GM18519 (cell line): ENCODE data around the gene C1S.

ENCODE experiments used
- ATAC-seq: cut with Tn5 transposase; IDR thresholded peaks from one replicate; pipeline ENCODE4 v1.9.1; 2021; ENCODE audit warnings: mild to moderate bottlenecking, moderate library complexity; ENCODE audit not compliant: unreplicated experiment, low FRiP score

Gene C1S

DNA sequence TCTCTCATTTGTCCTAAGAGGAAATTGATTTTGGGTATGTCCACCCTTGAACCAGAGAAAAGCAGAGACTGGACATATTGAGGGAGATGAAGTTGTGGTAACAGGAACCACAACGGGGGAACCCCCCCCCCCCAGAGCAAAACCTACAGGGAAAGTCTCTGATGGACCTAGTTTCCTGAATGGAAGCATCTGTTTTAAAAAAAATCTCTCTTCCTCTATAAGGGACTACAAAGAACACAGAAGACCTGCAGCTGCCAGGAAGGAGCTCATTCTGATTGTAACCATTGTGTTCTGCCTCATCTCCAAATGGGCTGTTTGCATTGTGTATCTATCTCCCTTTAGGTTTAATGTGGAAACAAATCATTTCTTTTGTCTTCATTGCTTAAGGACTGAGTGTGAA is 13.4 kb downstream of the C1S start:
- no peak for ATAC-seq

DNA sequence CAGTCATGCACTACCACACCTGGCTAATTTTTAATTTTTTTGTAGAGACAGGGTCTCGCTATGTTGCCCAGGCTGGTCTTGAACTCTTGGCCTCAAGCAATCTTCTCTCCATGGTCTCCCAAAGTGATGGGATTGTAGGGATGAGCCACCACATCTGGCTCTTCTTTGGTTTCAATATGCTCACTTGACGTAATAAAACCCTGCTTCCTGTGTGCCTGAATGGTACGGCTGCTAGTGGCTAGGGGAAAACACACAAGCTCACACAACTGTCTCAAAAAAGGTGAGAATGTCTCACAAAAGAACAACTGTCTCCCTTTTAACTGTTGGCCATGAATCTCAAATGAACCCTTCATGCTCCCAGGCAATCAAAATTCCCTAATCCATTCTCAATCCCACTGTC is 15.0 kb downstream of the C1S start:
- no peak for ATAC-seq

DNA sequence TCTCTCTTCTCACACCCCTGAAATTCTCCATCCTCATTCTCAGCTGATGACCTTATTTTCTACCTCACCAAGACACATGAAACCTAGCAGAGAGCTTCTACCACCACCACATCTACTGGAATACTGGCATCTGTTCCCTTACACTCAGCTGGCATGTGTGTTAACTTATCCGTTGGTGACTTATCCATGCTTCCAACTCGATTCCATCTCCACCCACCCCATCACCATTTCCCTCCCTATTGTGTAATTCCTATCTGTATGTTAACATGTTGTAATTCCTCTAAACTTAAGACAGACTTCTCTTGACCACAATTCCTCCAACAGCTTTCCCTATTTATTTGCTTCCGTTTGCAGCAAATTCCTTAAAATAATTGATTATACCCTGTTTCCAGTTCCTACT is 15.4 kb downstream of the C1S start:
- ATAC-seq = no peak

DNA sequence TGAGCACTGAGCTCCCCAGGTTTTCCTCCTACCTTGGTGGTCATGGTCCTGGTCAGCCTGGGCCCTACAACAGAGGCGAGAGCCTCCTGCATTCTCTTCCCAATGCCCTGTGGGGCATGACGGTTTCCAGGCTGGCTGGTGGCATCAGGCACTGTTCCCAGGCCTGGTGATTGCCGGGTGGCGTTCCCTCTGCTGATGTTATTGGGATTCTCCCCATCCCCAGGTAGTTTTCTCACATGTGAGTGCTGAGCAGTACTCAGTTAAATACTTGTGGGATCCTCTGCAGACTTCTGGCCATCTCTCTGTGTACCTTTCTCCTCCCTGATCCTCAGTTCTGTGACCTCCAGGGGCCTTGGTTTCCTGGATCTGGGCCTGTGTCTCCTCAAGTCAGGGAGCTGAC is 16.0 kb downstream of the C1S start:
- ATAC-seq = no peak

DNA sequence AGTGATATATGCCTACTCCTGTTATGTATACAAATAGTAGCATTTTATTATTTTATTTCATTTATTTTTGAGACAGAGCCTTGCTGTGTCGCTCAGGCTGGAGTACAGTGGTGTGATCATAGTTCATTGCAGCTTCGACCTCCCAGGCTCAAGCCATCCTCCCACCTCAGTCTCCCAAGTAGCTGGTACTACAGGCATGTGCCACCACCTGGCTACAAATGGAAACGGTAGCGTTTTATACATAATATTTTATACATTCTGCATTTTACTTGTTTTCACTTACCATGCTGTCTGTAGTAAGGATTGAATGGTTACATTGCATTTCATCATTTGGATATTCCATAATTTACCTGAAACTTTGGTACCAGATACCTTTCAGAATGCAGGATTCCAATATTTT is 17.6 kb downstream of the C1S start:
- ATAC-seq = no peak

DNA sequence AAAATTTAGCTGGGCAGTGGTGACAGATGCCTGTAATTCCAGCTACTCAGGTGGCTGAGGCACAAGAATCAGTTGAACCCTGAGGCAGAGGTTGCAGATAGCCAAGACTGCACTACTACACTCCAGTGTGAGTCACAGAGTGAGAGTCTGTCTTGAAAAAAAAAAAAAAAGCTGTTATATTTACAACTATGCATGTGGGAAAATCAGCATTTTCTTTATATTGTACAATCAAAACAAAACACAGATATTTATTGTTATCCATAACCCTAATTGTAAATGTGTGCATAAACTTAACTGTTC is 19.3 kb downstream of the C1S start:
- no peak for ATAC-seq

DNA sequence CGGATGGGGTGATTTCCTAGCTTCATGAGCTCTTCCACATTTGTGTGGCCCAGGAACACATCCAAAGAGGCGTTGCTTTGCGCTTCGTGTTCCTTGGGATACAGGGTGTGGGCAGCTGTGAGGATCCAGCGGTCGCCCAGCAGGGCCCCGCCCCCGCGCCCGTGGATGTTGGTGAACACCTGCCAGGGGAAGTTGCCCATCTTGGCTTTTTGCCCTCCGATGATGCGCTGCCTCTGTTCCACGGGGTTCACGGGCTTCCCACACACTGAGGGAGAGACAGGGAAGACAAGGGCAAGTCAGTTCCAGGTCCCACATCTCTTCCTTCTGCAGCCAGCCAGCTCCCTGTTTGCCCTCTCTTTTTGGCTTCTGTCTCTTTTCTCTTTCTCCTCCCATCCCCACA is 20.5 kb downstream of the C1S start:
- no peak for ATAC-seq

DNA sequence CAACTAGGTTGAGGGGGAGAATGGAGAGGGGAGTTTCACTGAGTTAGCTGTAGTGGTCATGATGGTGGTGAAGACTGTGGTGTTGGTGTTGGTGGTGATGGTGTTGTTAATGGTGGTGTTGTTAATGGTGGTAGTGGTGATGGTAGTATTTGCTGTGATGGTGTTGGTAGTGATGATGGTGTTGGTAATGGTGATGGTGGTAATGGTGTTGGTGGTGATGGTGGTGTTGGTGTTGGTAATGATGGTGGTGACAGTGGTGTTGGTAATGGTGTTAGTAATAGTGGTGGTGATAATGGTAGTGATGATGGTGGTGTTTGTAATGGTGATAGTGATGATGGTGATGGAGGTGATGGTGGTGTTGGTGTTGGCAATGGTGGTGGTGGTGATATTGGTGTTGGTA is 22.6 kb downstream of the C1S start:
- ATAC-seq = no peak

DNA sequence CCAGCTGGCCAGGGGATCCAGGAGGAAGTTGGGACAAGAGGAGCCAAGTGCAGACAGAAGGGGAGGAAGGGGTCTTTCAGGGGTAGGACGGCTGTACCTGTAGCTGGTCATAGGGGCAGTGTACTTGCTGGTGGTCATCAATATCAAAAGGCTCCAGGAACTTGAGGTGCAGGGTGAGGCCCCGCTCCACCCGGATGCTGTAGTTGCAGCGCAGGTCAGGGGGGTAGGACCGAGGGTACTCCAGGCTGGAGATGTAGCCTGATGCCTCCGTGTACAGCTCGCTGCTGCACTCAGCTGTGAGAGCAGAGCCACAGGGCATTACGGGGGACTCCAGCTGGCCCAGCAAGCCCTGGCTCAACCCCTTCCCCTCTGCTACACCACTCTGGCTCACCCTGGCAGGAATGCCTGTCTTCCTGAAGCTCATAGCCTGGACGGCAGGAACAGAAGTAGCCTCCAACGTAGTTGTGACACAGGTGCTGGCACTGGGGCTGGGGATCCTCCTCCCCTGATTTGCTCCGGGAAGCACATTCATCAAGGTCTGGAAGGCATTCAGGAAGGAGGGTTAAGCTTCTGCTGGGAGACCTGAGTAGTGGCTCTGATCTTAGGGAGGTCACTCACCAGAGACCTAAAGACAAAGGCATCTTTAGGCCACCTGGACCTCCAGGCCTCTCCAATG is 28.8 kb downstream of the C1S start:
- no peak for ATAC-seq

DNA sequence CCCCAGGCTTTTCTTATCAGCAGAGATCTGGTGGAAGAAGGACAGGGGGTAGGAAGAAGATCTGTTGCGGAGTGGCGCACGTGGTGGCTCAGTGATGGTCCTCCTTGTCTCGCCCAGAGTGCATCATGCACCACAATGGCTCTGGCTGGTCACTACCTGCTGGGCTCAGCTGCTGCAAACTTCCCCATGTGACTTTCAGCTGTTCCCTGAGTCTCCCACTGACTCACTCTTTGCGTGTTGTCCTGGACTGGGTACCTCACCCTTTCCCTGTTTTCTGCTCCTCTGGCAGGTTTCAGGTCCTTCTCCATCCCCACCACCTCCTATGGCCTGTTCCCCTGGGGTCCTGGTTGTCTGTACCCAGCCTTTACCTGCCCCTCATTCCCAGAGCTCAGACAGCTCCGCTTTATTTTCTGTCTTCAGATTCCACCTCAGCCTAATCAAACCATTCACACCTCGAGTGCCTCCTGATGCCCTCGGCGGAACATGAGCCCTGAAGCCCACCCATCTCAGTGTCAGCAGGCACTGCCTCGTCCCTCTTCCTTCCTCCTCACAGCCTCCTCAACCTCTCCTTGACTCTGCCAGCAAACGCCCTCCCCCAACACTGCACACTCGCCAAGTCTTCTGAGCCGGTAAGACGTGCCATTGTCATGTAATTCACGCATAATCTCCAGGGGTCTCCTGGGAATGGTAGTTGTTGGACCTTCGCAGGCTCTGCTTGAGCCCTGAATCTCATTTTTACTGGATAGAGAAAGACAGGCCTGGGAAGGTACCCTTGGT is 29.9 kb downstream of the C1S start:
- ATAC-seq = no peak

DNA sequence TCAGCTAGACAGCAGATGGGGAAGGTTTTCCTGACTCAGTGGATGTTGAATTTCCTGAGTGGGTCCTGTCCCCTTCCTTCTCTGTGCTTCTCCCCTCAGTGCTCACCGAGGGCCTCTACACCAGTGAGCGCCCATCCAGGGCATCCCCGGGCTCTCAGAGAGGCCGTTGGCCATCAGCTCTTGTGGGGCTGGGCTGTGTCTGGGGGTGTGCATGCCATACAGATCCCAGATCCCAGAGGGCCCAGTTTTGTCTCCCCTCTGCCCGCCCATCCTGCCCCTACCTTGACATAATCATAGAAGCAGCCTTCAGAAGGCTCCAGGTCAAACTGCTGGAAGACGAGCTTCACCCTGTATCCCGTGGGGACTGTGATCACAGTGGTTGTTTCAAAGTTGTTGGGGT is 30.7 kb downstream of the C1S start:
- no peak for ATAC-seq

DNA sequence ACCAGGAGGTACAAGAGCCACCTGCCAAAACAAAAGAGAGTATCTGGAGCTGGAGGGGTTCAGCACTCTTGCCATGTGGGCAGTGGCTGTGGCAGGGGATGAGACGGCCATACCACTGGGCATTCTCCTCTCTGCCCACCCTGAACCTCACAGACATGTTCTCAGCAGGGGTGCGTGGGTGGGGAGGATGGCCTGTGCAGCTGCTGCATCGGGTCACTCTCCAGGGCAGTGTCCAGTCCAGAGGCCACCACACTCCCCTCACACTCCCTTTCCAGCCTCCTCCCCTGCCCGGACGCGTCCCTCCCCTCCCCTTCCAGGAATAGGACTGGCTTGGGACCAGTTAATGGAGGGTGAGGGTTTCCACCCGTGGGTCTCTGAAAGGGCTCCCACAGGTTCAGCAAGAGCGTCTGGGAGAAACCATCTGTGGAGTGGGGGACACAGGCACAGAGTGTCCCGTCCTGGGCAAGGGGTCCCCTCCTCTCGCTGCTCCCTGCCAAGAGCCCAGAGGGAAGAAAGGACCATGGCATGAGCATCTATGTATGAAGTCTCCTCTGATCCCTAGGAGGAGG is 31.2 kb downstream of the C1S start:
- ATAC-seq = no peak

DNA sequence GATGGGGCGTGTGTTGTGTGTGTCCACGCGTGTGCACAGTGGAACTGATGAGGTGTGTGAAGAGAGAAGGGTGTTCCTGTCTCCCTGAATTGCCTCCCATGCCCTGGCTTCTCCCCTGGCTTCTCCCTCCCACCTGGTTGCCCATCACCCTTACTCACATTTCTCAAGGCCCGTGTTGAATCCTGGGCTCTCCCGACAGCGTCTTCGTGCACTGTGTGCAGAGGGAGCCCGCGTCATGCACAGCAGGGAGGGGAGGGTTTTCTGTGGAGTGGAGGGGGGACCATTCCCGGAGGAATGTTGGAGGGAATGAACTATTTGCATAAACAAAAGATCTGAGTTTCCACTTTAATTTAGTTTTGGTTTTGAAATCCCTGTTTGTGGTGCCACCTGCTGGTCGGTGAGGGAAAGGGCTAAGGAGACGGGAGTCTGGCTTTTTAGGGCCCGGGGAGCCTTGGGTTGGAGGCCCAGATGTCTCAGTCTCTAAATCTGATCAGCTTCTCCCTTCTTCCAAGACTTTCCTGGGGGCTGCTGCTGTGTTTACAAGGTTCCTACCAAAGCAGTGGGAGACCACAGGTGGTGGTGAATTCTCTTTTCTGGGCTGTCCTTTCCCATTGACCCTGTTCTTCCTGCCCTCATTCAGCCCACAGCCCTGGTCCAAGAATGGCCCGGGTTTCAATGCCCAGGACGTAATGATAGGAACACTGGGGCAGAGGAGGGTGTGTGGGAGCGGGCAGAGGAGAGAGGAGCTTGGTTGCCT is 31.9 kb downstream of the C1S start, which contains the start of gene C1R:
C1R (minus strand) TSS at position 217 of the 757 bp plus-strand sequence; CDS start at position 160, 57 bp downstream.
- no peak for ATAC-seq

DNA sequence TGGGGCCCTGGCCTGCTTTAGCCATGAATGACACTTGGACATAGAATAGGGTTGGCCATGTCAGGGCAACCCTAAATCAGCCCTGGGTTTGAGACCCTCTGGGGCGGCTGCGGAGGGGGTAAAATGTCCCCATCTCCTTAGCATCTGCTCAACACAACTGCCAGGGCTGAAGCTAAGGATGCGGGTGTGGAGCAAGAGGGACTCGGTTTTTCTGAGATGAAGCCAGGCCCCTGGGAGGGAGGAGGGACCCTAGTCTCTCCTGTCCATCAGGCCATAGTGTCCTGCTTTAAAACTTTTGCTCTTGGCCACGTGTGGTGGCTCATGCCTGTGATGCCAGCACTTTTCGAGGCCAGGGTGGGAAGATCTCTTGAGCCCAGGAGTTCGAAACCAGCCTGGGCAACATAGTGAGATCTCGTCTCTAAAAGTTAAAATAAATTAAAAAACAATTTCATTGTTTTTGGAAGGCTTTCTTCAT is 32.5 kb downstream of the C1S start:
- ATAC-seq = no peak

DNA sequence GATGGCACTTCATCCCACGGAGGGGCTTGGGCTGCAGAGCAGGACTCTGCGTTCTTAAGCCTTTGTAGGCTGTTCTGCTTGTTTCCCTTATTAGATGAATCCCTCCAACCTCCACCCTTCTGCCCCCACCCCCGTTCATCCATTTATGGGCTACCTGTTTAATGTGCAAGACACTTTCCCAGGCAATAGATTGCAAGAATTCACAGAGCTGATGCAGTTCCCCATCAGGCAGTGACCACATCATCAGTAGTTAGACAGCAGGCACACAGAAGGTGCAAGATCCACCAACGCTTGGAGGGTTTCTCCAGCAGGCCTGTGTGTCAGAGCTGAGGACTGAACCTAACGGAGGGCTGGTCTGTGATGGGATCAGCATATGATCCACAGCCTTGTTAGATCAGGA is 33.0 kb downstream of the C1S start:
- ATAC-seq = no peak

DNA sequence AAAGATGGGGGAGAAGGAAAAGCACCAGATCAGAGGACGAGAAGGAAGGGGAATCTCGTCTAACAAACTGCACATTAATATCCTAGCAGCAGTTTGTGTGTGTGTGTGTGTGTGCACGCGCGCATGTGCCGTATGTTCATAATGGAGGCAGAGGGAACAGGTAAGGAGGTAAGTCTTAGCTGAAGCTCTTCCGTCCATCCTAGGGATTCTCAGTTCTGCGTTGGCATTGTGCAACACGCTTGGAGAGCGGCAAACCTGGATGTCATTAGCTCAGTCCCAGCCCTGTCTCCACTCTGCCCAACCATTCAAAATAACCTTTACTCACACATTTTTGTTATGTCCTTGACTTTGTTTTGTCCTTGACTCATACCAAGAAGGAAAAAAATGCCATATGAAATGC is 33.4 kb downstream of the C1S start:
- ATAC-seq = no peak

DNA sequence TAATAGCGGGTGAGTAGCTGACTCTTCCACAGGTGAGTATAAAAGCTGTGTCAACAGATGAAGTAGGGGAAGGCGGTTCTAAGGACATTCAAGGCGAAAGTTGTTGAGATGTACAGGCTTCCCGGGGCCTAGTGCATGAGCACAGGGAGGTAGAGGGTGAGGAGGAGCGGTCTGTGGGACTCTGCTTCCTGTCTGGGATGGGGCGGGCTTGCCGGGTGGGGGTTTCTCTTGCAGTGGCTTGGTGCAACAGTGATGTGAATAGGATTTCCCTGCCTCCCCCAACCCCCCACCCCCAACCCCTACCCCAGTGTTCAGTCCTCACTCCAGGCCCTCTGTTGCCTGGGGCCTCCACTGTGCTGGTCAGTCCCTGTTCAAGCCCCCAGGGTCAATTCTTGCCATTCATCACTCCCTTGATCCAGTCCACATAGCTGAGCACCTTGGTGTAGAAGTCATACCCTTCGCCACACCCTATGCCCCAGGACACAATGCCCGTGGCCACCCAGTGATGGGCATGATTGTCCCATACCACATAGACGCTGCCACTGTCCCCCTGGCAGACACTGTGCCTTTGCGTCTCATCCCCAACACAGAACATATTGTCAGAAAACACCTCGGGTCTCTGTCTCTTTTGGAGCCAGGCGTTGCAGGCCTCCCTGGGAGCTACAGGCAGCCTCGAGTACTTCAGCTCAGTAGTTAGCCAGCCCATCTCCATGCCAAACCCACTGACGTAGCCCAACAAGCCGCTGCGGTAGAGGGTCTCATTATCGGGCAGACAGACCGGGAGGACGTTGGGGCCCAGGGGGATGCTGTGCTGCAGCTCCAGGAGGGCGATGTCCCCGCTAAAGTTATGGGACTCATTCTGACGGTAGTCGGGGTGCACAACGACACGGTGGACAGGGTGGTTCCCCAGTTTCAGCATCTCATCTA is 35.8 kb downstream of the C1S start:
- ATAC-seq = no peak

DNA sequence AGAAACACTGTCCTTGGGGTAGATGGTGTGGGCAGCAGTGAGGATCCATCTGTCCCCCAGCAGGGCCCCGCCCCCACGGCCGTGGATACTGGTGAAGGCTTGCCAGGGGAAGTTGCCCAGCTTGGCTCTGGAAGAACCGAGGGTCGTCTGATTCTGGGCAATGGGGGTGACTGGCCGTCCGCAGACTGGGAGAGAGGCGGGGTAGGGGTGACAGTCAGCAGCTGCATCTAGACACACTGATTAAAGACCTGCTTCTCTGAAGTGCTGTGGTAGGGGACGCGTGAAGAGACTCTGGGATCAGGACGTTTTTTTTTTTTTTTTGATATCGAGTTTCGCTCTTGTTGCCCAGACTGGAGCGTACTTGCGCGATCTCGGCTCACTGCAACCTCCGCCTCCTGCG is 36.5 kb downstream of the C1S start:
- no peak for ATAC-seq

DNA sequence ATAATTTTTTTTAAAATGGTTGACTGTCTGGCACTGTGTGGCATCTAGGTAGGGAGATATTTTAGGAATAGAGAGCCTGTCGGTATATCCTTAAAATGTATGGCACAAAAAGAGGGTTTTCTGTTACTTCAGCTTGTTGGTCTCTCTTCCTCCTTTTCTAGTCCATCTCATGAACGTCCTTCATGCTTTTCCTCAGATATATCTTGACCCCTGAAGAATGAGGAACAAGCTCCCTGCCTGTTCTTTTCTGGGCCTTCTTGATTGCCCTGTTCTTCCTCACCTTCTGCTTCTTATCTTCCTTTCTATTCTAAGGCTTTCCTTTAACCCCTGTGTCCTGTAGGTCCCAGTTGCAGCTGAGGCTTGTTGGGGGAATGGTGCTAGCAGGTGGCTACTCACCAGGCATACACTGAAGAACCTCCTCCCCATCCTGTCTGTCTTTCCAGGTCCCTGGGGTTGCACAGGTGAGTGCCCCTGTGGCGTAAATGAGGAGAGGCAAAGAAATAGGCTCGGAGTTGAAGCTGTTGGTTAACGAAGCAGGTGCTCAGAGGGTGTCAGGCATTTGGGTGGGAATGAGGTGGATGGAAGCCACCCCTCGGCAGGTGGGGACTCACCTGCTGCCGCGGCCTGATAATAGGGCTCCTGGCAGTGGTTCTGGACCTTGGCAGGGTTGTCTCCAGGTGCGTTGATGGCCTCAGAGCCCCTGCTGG is 38.9 kb downstream of the C1S start:
- ATAC-seq = no peak

DNA sequence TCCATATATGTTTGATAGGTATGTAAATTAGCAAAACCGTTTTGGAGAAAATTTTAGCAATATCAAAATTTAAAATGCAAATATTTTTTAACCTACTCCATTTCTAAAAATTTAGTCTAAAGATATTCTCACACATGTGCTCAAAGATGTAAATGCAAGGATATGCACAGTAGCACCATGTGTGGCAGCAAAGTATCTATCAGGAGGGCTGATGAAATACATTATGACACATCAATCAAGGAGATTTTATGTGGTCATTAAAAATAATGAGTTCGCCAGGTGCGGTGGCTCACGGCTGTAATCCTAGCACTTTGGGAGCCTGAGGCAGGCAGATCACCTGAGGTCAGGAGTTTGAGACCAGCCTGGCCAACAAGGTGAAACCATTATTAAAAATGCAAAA is 39.7 kb downstream of the C1S start:
- ATAC-seq = no peak
